ENCODE data around the gene SPEG.

DNA sequence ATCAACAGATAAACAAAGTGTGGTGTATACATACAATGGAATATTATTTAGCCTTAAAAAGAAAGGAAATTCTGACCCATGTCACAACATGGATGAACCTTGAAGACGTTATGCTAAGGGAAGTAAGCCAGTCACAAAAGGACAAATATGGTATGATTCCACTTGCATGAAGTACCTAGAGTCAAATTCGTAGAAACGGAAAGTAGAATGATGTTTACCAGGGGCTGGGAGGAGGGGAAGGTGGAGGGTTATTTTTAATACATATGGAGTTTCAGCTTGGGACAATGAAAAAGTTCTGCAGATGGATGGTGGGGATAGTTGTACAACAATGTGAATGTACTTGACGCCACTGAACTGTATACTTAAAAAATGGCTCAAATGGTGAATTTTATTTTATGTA, 19.8 kb upstream of the SPEG start:
- TF ChIP-seq, protein P1, sequence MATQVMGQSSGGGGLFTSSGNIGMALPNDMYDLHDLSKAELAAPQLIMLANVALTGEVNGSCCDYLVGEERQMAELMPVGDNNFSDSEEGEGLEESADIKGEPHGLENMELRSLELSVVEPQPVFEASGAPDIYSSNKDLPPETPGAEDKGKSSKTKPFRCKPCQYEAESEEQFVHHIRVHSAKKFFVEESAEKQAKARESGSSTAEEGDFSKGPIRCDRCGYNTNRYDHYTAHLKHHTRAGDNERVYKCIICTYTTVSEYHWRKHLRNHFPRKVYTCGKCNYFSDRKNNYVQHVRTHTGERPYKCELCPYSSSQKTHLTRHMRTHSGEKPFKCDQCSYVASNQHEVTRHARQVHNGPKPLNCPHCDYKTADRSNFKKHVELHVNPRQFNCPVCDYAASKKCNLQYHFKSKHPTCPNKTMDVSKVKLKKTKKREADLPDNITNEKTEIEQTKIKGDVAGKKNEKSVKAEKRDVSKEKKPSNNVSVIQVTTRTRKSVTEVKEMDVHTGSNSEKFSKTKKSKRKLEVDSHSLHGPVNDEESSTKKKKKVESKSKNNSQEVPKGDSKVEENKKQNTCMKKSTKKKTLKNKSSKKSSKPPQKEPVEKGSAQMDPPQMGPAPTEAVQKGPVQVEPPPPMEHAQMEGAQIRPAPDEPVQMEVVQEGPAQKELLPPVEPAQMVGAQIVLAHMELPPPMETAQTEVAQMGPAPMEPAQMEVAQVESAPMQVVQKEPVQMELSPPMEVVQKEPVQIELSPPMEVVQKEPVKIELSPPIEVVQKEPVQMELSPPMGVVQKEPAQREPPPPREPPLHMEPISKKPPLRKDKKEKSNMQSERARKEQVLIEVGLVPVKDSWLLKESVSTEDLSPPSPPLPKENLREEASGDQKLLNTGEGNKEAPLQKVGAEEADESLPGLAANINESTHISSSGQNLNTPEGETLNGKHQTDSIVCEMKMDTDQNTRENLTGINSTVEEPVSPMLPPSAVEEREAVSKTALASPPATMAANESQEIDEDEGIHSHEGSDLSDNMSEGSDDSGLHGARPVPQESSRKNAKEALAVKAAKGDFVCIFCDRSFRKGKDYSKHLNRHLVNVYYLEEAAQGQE (IDR thresholded peaks at IDR 0.05; ENCODE audit: low read depth), result no peak
- TF ChIP-seq RAD21 (IDR thresholded peaks at IDR 0.05; ENCODE audit: low read depth) (no peak), YY1 (IDR thresholded peaks at IDR 0.05; ENCODE audit: low read depth) (no peak), CREB1 (IDR thresholded peaks at IDR 0.05; ENCODE audit: low read depth) (no peak), EP300 (IDR thresholded peaks at IDR 0.05; ENCODE audit: borderline replicate concordance) (no peak), EGR1 (IDR thresholded peaks at IDR 0.05) (no peak)
